ENCODE measurements around the gene EGLN2.

EGLN2 gene

GRCh38 chr19:40791349-40791748, 7.6 kb upstream of the EGLN2 start:
- no peak overlapping the region for H3K4me3 ChIP-seq (ENCODE audit: low read depth, low read length)
- DNase-seq (ENCODE audit: low read depth, low spot score), result no peak
- POLR2A ChIA-PET, result no interaction called here
- no peak for TF ChIP-seq CTCF (IDR thresholded peaks at IDR 0.05; ENCODE audit: insufficient read depth, low read length, missing control alignments)
- CTCF ChIA-PET, result interaction anchor here (0.8 kb wide), 1 partner anchor 13 kb away, joined by 3 read pairs; no protein-coding TSS in a partner anchor

- no peak for DNase-seq (ENCODE audit: low read depth, low spot score)
- H3K4me3 ChIP-seq (ENCODE audit: low read depth, low read length), result no peak overlapping the region
- CTCF ChIA-PET, result interaction anchor here (0.8 kb wide), 1 partner anchor 13 kb away, joined by 3 read pairs; no protein-coding TSS in a partner anchor
- POLR2A ChIA-PET, result no interaction called here
- TF ChIP-seq CTCF (IDR thresholded peaks at IDR 0.05; ENCODE audit: insufficient read depth, low read length, missing control alignments), result no peak
Measured at GRCh38 chr19:40791996-40792395, 7.0 kb upstream of the EGLN2 start.

GRCh38 chr19:40797166-40797962, 1.6 kb upstream of the EGLN2 start:
- no peak for DNase-seq (ENCODE audit: low read depth, low spot score)
- no peak for TF ChIP-seq CTCF (IDR thresholded peaks at IDR 0.05; ENCODE audit: insufficient read depth, low read length, missing control alignments)
- CTCF ChIA-PET, result interaction anchor here (1.8 to 3.9 kb wide), 4 partner anchors 9 to 135 kb away, joined by 8 to 23 read pairs (median 10); partner anchors contain the start of gene RAB4B
- POLR2A ChIA-PET, result interaction anchor here (0.5 kb wide), 1 partner anchor 401 kb away, joined by 3 read pairs; no protein-coding TSS in a partner anchor
- no peak overlapping the region; the same call in 1 of the 2 replicates for H3K4me3 ChIP-seq (ENCODE audit: low read depth, low read length)

GRCh38 chr19:40797963-40798682, 868 bp upstream of the EGLN2 start:
- DNase-seq (ENCODE audit: low read depth, low spot score), result no peak
- CTCF ChIA-PET, result interaction anchor here (1.0 to 3.9 kb wide), 4 partner anchors 12 to 135 kb away, joined by 3 to 23 read pairs (median 10); partner anchors contain the start of gene RAB4B
- H3K4me3 ChIP-seq (ENCODE audit: low read depth, low read length), result peak overlapping the region; percentile 65
- POLR2A ChIA-PET, result interaction anchor here (0.5 to 1.1 kb wide), 4 partner anchors 12 to 401 kb away, joined by 3 to 11 read pairs (median 6); partner anchors contain the start of genes COQ8B, ITPKC and RAB4B
- peak; percentile 36 for TF ChIP-seq CTCF (IDR thresholded peaks at IDR 0.05; ENCODE audit: insufficient read depth, low read length, missing control alignments)

GRCh38 chr19:40799558-40800338, 757 bp downstream of the EGLN2 start:
- CTCF ChIA-PET, result interaction anchor here (3.9 kb wide), 1 partner anchor 13 kb away, joined by 13 read pairs; no protein-coding TSS in a partner anchor
- peak overlapping the region; percentile 86 for H3K4me3 ChIP-seq (ENCODE audit: low read depth, low read length)
- TF ChIP-seq CTCF (IDR thresholded peaks at IDR 0.05; ENCODE audit: insufficient read depth, low read length, missing control alignments), result no peak
- POLR2A ChIA-PET, result no interaction called here
- DNase-seq (ENCODE audit: low read depth, low spot score), result no peak
